HuH-7 (cell line): ENCODE data around the gene STEAP3.

ENCODE experiments used
- DNase-seq: peaks from one replicate; pipeline ENCODE4 v3.0.0; 2011; ENCODE audit warnings: low spot score

Gene STEAP3

GRCh38 chr2:119223521-119224390 is at the start of gene STEAP3:
Gene STEAP3, plus strand, starts transcription at chr2:119223834. Its CDS starts 7,179 bp downstream, at chr2:119231013.
- DNase-seq: peak; percentile 92

- peak; percentile 75 for DNase-seq
Measured at GRCh38 chr2:119174216-119174992, 49.2 kb upstream of the STEAP3 start.

GRCh38 chr2:119174993-119175347 is 48.7 kb upstream of the STEAP3 start:
- no peak for DNase-seq

- no peak for DNase-seq
Measured at GRCh38 chr2:119175517-119175916, 48.1 kb upstream of the STEAP3 start.

GRCh38 chr2:119177171-119177837 is 46.3 kb upstream of the STEAP3 start:
- no peak for DNase-seq

GRCh38 chr2:119177838-119178190 is 45.8 kb upstream of the STEAP3 start:
- DNase-seq: no peak

GRCh38 chr2:119178776-119179175 is 44.9 kb upstream of the STEAP3 start:
- no peak for DNase-seq

- DNase-seq: no peak
Measured at GRCh38 chr2:119179202-119179601, 44.4 kb upstream of the STEAP3 start.

- DNase-seq: no peak
Measured at GRCh38 chr2:119179991-119180390, 43.6 kb upstream of the STEAP3 start.

GRCh38 chr2:119180892-119181291 is 42.7 kb upstream of the STEAP3 start:
- DNase-seq: no peak

GRCh38 chr2:119181391-119181790 is 42.2 kb upstream of the STEAP3 start:
- no peak for DNase-seq

- no peak for DNase-seq
Measured at GRCh38 chr2:119181791-119182445, 41.7 kb upstream of the STEAP3 start.

- DNase-seq: no peak
Measured at GRCh38 chr2:119184512-119184911, 39.1 kb upstream of the STEAP3 start.

- DNase-seq: no peak
Measured at GRCh38 chr2:119190321-119191111, 33.1 kb upstream of the STEAP3 start.

GRCh38 chr2:119192893-119193292 is 30.7 kb upstream of the STEAP3 start:
- no peak for DNase-seq

GRCh38 chr2:119195001-119195400 is 28.6 kb upstream of the STEAP3 start:
- no peak for DNase-seq

- no peak for DNase-seq
Measured at GRCh38 chr2:119195887-119196286, 27.7 kb upstream of the STEAP3 start.

GRCh38 chr2:119196301-119197125 is 27.1 kb upstream of the STEAP3 start:
- DNase-seq: no peak

- no peak for DNase-seq
Measured at GRCh38 chr2:119197126-119197405, 26.6 kb upstream of the STEAP3 start.

- no peak for DNase-seq
Measured at GRCh38 chr2:119197529-119198239, 25.9 kb upstream of the STEAP3 start.
